Measurements from ENCODE around the gene TRIM52.
A peak's percentile ranks its signal among the peaks of the same experiment; 100 is the strongest.

The TRIM52 gene

DNA sequence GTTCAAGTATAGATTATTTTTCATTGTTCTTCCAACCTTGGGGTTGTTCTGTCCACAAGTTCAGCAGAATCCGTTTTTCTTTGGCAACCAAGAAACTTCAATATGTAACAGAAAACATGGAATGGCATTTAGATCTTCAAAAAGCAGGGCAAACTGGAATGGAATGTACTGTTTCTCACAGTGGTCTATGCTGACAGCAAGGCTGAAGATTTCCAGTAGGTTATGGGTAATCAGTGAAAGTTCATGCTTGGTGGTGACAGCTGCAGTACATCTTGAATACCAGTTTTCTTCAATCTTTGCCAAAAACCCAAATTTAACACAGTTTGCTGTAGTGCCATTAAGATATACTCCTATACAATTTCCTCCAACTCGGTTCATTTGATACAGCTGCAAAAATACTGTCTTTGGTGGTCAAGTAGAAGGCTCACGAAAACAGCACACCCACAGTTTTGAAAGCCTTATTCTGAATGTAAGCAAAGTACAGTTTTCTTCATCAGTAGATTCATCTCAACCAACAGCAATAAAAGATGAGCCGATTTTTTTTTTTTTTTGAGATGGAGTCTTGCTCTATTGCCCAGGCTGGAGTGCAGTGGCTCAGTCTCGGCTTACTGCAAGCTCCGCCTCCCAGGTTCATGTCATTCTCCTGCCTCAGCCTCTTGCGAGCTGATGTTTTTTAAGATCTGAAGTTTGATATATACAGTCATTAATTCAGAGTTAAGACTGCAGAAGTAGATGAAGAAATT lies 4.9 kb downstream of the TRIM52 start:
- DNase-seq = no peak

DNA sequence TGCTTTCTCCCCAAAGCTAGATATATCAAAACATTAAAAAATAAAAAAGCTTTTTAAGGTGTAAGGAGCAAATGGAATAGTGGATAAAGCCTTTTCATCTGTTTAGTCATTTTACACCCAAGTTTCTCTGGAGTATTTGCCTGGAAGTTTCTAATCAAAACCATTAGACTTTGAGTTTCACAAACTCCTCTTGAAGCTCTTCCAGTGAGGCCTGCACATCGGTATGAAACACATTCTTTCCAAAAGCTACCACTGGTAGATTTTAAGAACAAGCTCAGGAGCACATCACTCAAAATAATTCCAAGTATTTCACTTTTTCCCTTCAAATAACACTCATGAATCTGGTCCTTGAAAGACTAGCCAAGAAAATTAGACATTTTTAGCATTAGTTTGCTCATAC lies 5.7 kb downstream of the TRIM52 start:
- DNase-seq = no peak

DNA sequence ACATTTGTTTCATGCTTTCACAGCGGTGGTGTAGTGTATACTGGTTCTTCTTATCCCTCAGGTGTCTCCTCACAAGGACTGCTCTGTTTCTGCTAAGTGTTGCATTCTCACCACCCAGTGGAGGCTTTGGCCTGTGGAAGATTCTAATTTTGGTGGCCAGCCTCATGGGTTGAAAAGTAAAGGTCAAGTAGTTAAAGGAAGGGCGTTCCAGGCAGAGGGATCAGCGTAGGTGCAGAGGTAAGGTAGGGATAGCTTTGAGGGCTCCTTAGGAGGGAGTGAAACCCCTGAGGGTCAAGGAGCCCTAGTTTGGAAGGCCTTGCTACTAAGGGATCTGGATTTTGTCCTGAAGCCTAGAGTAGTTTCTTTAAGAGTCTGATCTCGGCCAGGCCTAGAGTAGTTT lies 12.7 kb downstream of the TRIM52 start:
- DNase-seq = no peak

DNA sequence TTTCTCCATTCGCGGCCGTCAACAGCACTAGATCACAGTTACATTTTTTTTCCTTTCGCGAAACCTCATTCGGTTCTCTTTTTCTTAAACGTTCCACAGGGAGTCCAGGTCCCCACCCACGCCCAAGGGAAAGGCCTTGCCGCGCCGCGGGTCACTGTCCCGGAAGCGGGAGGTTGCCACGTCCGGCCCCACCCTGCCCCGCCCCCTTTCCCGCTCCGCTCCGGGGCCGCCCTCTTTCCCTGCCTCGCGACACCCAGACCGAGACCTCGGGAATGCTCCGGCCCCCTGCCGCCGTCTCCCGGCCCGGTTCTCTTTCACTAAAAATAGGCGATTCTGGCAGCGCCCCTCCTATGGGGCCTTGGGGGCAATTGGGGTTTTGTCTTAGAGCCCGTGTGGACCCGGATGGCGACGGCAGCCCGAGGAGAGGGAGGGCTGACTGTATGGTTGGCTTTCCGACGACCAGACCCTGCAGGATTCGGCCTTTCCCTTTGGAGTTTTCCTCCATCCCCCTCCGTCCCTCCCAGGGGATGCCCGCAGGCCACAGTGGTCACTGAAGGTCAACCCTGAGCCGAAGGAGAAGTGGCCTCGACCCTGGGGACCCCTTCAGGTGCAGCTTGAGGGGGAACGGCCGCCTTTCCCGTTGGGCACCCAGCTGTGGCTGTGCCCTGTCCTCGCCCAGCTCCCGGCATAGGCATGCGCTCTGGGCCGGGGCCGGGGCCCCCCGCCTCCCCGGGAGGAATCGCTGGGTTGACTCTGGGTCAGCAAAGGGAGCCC lies 14.5 kb downstream of the TRIM52 start:
- peak; percentile 92 for DNase-seq

DNA sequence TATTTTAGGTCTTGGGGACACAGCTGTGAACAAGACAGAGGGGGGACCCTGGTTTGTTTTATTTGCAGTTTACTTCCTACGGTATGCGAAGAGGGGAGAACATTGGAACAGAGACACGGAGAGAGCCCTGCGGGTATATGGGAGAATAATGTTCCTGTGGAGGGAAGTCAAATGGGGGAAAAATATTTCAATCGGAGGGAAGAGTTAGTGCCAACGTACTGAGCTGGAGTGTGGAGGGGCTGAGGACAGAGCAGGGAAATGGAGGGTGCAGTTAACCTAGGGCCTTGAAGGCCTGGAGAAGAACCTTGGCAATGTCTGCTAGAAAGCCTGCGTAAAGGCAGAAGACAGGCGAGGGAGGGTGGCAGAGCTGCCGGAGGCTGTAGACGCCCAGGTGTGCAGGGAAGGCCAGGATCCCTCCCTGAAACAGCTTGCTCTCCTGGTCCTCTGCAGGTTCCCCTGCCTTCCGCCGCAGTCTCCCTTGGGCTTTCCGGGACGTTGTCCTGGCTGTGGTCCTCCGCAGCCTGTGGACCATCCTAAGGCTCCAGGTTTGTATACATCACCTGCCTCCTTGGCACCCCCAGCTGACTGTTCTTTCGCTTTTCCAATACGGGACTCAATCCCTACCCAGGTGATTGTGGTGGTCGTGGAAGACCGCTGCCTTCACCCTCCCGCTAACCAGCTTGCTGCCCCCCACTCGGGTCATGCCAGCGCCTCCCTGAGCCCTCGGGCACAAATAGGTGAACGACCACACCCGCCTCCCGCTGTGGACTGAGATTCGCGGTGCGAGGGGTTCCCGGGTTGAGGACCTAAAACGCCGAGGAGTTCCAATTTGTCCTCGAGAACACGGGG lies 15.3 kb downstream of the TRIM52 start:
- DNase-seq = no peak

DNA sequence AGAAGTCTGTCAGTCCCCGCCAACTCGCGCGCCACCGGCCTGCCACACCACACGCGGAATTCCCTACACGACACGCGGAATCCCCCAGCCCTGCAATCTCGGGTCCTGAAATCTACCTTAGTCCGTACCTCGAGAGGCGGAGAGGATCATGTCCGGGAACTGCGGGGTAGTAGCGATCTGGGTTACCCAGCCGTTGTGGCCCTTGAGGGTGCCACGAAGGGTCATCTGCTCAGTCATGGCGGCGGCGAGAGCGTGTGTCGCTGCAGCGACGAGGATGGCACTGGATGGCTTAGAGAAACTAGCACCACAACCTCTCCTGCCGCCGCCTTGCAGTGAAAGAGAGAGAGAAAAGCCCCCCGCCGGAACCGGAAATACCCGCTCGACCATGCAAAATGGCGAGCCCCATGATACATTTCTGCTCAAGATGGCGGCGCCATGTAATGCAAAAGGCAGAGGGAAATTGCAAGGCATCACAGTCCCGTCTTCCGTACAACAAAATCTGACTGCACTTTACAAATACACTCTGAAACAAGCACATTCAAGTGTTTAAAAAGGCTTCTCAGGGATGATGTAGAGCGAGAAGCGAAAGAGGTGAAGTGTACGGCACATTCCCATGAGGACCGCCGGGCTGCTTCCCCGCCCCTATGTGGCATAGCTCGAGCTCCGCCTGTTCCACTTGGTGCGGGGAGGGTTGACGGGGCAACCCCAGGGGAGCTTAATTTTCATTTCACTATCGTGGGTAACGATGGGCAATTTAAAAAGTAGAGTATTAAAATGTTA lies 17.2 kb downstream of the TRIM52 start, which contains the start of gene RACK1:
Gene RACK1 (minus strand): TSS at position 343 of the 780 bp plus-strand sequence. CDS start 106 bp downstream, at position 237.
- peak; percentile 92 for DNase-seq

DNA sequence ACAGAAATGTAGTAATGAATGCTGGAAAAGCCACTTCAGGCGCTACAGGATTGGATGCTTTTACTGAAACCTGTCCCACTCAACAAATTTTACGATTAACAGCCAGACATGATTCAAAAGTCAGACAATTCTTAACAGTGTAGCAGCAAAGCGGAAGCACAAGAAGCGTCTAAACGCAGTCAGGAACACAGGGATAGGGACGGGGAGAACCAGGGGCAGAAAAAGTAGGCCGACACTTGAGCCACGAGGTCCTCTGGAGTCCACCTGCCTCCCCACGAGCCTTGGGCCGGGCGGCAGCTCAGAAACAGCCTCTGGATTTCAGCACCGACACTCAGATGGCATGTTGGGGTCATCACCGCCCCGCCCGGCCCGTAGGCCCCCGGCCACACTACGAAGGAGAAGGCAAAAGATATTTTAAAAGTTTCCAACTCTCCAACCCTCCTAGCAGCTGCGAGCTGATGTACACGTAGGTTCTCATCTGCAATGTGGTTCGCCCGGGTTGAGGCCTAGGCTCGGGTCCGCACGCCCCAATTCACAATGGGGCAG lies 17.9 kb downstream of the TRIM52 start:
- DNase-seq = no peak

DNA sequence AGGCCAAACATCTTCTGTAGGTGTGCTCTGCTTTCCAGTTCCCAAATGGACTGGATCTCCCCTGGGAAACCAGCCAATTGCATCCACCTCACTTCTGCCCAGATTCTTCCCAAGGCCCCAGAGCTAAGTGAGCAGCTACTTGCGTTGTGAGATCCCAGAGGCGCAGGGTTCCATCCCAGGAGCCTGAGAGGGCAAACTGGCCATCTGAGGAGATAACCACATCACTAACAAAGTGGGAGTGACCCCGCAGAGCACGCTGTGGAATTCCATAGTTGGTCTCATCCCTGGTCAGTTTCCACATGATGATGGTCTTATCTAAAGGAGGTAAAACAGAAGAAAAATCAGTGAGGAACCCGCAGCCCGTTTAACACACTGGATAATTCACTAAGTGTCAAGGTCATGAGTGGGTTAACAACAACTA lies 18.9 kb downstream of the TRIM52 start:
- no peak for DNase-seq

DNA sequence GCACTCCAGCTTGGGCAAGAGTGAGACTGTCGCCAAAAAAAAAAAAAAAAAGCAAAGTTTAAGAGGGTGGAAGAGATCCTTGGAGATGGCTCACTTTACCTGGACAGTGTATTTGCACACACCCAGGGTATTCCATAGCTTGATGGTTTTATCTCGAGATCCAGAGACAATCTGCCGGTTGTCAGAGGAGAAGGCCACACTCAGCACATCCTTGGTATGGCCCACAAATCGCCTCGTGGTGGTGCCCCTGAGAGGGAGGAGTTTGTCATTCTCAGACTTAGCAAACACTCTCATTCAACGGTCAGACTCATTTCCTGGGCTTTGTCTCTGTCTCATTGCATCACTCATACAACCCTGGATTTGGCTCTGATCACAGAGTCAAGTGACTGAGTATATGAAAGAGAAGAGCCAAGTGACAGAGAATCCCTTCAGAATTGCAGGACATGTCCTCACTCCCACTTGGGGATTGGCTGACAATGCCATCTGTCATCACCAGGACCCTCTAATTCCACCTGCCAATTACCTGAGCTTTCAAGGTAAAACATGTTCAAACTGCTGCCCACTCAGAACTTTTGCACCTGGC lies 19.5 kb downstream of the TRIM52 start:
- DNase-seq = peak; percentile 71

DNA sequence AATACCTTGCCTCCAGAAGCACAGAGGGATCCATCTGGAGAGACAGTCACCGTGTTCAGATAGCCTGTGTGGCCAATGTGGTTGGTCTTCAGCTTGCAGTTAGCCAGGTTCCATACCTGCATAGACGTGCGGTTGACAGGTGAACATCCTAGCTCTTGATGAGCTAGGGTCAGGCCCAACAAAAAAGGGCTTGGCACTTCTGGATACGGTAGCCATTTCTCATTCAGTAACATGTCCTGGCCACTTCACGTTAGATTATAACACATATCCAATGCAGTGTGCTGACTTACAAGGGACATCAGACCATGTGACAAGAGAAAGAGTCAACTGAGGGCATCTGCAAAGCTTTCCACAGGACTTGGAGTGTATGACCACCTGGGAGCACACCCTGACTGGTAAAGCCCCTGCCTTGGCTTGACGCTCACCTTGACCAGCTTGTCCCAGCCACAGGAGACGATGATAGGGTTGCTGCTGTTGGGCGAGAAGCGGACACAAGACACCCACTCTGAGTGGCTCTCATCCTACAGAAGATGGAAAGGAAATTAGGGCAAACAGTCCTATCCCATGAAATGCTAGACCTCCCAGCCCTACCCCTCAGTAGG lies 21.8 kb downstream of the TRIM52 start:
- DNase-seq = no peak

DNA sequence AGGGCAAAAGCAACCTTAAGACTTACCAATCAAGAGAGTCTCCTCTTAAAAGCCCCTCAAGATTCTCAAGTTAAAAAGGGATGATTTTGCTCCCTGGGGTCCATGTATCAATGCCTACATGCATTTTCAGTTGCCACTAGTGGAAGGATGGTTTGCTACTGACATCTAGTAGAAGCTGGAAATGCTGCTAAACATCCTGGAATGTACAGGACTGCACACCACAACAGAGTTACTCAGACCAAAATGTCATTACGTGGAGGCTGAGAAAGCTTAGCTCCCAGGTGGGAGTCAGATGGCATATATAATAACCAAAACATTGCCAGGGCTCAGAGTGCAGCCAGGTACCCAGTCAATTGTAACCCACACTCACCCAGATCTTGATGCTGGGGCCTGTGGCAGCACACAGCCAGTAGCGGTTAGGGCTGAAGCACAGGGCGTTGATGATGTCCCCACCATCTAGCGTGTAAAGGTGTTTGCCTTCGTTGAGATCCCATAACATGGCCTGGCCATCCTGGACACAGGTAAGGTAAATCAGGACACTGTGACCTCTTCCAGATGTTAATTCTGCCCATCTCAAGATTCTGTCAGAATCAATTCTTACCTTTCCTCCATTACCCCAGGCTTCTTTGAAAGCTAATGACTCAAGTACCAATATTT lies 23.1 kb downstream of the TRIM52 start:
- no peak for DNase-seq

DNA sequence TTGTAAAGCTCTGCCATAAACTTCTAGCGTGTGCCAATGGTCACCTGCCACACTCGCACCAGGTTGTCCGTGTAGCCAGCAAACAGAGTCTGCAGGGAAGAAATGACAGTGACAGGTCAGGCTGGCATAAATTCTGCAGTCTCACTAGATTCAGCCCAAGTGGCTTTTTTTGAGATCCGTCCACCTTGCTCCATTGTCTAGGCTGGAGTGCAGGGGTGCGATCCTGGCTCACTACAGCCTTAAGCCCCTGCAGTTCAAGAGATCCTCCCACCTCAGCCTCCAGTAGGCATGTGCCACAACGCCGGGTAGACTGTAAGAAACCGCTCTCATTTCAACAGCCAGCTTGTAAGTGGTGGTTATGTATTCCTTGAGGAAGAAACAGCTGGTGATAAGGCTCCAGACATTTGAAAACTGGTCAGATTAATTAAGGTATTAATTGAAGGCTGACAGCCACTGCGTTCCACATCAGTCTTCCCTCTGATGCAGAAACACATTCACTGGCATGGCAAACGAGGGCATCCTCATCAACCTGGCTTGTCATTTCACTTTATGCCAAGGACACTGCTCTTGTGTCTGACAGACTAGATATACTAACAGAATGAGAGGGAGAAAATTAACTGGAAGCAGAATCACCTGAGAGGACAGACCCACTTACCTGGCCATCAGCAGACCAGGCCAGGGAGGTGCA lies 23.8 kb downstream of the TRIM52 start:
- DNase-seq = no peak

DNA sequence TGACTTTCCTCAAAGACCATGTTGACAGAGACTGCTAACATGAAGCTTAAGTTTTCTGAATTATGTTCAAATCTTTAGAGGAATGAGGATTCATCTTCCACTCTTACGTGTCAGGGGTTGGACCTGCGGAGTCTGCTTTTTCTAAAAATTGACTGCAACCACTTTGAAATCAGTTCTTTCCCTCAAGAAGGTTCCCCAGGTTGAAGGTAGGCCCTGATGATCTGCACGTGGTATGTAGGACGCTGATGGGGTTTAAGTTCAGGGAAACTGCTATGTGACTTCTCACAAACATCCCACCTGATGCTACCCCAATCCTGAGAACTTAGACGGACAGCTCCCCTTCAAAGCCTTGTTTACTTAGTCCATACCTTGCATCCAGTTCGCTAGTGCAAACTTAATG lies 24.5 kb downstream of the TRIM52 start:
- no peak for DNase-seq

DNA sequence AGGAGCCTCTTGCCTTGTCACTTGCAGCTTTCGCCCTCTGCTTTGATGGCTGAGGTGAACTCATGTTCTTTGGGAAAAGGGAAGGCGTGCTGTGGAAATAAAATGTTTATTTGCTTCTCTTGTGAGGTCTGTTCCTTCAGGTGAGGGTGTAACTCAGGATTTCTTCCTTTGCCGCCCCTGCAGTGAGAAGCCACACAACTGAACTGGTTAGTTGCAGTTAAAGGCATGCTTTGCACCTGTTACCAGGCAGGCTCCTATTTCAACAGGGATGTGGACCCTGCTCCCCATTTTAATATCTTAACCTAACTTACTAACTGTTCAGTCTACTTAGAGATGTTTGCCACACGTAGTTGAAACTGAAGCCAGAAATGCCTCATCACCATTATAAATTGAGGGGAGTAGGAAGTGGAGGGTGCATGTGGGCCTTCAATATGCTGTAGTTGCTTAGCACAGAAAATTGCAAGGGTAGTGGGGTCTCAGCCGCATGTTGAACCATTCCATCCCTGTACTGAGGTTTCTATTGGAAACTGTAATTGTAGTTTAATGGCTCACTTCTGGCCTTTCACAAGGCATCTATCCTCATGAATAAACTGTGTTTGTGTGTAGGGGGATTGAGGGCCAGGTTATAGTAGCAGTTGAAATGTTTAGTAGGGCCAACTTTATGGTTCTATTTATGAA lies 25.1 kb downstream of the TRIM52 start:
- no peak for DNase-seq

DNA sequence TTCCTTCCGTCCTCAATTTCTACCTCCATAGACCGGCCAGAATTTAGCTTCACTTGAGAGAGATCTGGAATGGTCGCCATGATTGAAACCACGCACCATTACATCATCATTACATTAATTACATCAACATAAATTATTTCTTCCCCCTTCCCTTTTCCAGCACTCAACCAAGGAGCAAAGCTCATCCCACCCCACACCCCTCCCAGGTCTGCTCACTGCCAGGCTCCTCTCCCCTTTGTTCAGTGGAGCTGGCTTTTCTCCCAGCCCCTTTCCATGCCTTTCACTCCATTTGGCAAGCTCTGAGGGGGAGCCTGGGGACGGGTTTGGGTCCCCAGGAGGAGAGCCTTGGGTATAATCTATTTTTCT lies 25.6 kb downstream of the TRIM52 start:
- DNase-seq = no peak

DNA sequence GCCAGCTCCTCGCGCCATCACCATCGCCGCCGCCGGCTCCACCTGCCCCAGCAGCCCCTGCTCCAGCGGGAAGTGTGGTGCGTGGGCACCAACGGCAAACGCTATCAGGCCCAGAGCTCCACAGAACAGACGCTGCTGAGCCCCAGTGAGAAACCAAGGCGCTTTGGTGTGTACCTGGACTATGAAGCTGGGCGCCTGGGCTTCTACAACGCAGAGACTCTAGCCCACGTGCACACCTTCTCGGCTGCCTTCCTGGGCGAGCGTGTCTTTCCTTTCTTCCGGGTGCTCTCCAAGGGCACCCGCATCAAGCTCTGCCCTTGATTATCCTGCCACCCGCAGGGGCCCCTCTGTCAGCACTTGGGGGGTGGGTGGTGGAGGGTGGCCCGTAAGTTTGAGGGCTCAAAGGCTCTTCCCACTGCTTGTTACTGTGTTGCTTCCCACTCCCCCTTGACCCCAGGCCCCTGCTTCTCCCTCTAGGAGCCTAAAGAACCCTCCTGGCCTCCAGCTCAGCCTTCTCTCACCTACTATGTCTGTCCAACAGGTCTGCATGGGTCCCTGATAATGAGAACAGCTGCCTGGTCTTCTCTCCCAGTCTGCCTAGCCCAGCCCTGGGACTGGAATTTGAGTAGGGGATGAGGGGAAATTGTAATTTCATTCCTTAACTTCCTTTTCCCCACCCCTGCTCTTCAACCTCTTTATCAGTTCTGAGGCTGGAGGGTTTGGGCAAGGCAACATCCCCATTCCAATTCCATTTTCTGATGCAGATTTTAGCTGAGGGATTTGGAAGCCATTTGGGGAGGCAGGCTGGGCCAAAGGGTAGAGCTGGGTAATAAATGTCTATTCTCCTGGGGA lies 26.3 kb downstream of the TRIM52 start:
- no peak for DNase-seq

DNA sequence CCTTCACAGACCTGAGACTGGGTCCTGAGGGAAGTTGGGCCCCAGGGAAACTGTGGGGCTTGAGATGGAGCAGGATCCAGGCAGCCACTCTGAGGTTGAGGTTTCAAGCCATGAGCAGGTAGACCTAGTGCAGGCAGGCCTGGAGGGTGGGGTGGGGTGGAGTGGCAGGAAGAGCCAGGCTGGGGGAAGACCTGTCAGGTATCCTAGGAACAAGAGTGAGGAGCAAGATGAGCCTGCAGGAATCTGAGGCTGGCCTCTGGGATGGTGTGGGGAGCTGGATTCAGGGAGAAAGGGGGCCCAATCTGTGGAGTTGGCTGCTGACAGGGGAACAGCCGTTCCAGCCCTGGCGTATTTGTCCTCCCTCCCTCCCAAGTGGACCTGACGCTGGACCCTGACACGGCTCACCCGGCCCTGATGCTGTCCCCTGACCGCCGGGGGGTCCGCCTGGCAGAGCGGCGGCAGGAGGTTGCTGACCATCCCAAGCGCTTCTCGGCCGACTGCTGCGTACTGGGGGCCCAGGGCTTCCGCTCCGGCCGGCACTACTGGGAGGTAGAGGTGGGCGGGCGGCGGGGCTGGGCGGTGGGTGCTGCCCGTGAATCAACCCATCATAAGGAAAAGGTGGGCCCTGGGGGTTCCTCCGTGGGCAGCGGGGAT lies 27.0 kb downstream of the TRIM52 start:
- no peak for DNase-seq

All from stimulated activated CD4-positive, alpha-beta T cell treated with anti-CD3 and anti-CD28 coated beads, Interleukin-15, amount 100 ng/mL, for 24 hours (primary cell).